Hindlimb muscle (tissue), 1 donor: ENCODE measurements around the gene EFCAB12. TPM values are rescaled to one million over a fixed set of nuclear protein-coding genes. Genes with fewer than 3 reads are reported as not detected.
A peak's percentile ranks its signal among the peaks of the same experiment; 100 is the strongest.

Source experiments
- DNase-seq: peaks from one replicate; pipeline ENCODE4 v3.0.0-alpha.2; 2013
- polyA plus RNA-seq: library from polyadenylated mRNA; unstranded; fragments of 120-200 nt; gene quantifications from one replicate; pipeline ENCODE4 v1.2.1, GENCODE V29; 2013; ENCODE audit not compliant: insufficient read length

Gene EFCAB12
- polyA plus RNA-seq, 1 donor: 0.13 TPM

GRCh38 chr3:129442947-129443346, 14.5 kb upstream of the EFCAB12 start:
- DNase-seq: no peak

- DNase-seq: no peak
These were observed 14.1 kb upstream of the EFCAB12 start for GRCh38 chr3:129442486-129442885.

- DNase-seq: peak; percentile 50
These were observed 13.3 kb upstream of the EFCAB12 start for GRCh38 chr3:129441782-129442181.

GRCh38 chr3:129441215-129441614, 12.8 kb upstream of the EFCAB12 start:
- DNase-seq: no peak

GRCh38 chr3:129440618-129441190, 12.3 kb upstream of the EFCAB12 start:
- DNase-seq: no peak

- DNase-seq: peak; percentile 97
These were observed 11.6 kb upstream of the EFCAB12 start, which contains the start of the genes IFT122 and MBD4 for GRCh38 chr3:129439817-129440617. IFT122 (plus strand) TSS chr3:129440224; CDS start chr3:129440331, 107 bp downstream. MBD4 (minus strand) TSS chr3:129439948; CDS start chr3:129439833, 115 bp downstream.

- DNase-seq: no peak
These were observed 10.9 kb upstream of the EFCAB12 start for GRCh38 chr3:129439226-129439816.

- DNase-seq: no peak
These were observed 6.9 kb upstream of the EFCAB12 start for GRCh38 chr3:129435367-129435766.

- DNase-seq: no peak
These were observed 5.7 kb upstream of the EFCAB12 start for GRCh38 chr3:129434140-129434539.

- no peak for DNase-seq
These were observed 5.1 kb upstream of the EFCAB12 start for GRCh38 chr3:129433565-129433964.

GRCh38 chr3:129432671-129433070, 4.2 kb upstream of the EFCAB12 start:
- no peak for DNase-seq

GRCh38 chr3:129432036-129432435, 3.6 kb upstream of the EFCAB12 start:
- no peak for DNase-seq

- no peak for DNase-seq
These were observed 1.2 kb upstream of the EFCAB12 start for GRCh38 chr3:129429602-129430001.

GRCh38 chr3:129429080-129429451, 630 bp upstream of the EFCAB12 start:
- DNase-seq: no peak

GRCh38 chr3:129428007-129428375, 445 bp downstream of the EFCAB12 start:
- DNase-seq: no peak

- no peak for DNase-seq
These were observed 2.8 kb downstream of the EFCAB12 start for GRCh38 chr3:129425619-129426018.

- no peak for DNase-seq
These were observed 3.2 kb downstream of the EFCAB12 start for GRCh38 chr3:129425213-129425612.

- no peak for DNase-seq
These were observed 4.1 kb downstream of the EFCAB12 start for GRCh38 chr3:129424185-129424841.

- DNase-seq: no peak
These were observed 5.5 kb downstream of the EFCAB12 start for GRCh38 chr3:129422897-129423296.

- DNase-seq: no peak
These were observed 6.3 kb downstream of the EFCAB12 start for GRCh38 chr3:129421988-129422745.

- DNase-seq: no peak
These were observed 7.1 kb downstream of the EFCAB12 start for GRCh38 chr3:129421236-129421883.

GRCh38 chr3:129419476-129419875, 9.0 kb downstream of the EFCAB12 start:
- DNase-seq: no peak
